ENCODE data around the gene TMTC1.

Gene TMTC1

GRCh38 chr12:29517264-29517663 lies 266.5 kb downstream of the TMTC1 start:
- DNase-seq: no peak

- no peak for DNase-seq
These were observed 267.3 kb downstream of the TMTC1 start for GRCh38 chr12:29516431-29516875.

- no peak for DNase-seq
These were observed 273.1 kb downstream of the TMTC1 start for GRCh38 chr12:29510591-29511185.

- DNase-seq: no peak
These were observed 274.2 kb downstream of the TMTC1 start for GRCh38 chr12:29509503-29509902.

- no peak for DNase-seq
These were observed 274.8 kb downstream of the TMTC1 start for GRCh38 chr12:29508949-29509348.

GRCh38 chr12:29505122-29505521 lies 278.6 kb downstream of the TMTC1 start:
- DNase-seq: no peak

GRCh38 chr12:29503283-29503682 lies 280.5 kb downstream of the TMTC1 start:
- no peak for DNase-seq

GRCh38 chr12:29499235-29499634 lies 284.5 kb downstream of the TMTC1 start:
- DNase-seq: no peak

- no peak for DNase-seq
These were observed 286.2 kb downstream of the TMTC1 start, which contains the start of gene OVCH1 for GRCh38 chr12:29497588-29497987. Gene OVCH1 (minus strand): TSS chr12:29497686. CDS start chr12:29497686, 0 bp downstream.

- DNase-seq: no peak
These were observed 290.9 kb downstream of the TMTC1 start for GRCh38 chr12:29492891-29493290.

GRCh38 chr12:29486972-29487371 lies 296.8 kb downstream of the TMTC1 start:
- no peak for DNase-seq

GRCh38 chr12:29463198-29463597 lies 320.5 kb downstream of the TMTC1 start:
- DNase-seq: no peak

GRCh38 chr12:29460082-29460481 lies 323.7 kb downstream of the TMTC1 start:
- no peak for DNase-seq

- no peak for DNase-seq
These were observed 328.7 kb downstream of the TMTC1 start for GRCh38 chr12:29455087-29455486.

GRCh38 chr12:29451888-29452287 lies 331.9 kb downstream of the TMTC1 start:
- no peak for DNase-seq

Measured in activated CD4-positive, CD25-positive, alpha-beta regulatory T cell treated with anti-CD3 and anti-CD28 coated beads, Interleukin-2, amount 50 U/mL, for 72 hours (primary cell).